MM.1S (cell line): ENCODE data around the gene BOC.

Experiments used
- CTCF ChIP-seq: fragments of 300-600 bp; sonication (generic); IDR thresholded peaks from 2 replicates; pipeline ENCODE4 v1.5.1; 2016; ENCODE audit warnings: antibody characterized with exemption, low read length, mixed read lengths
- EZH2 ChIP-seq: fragments of 300-600 bp; sonication (generic); optimal IDR thresholded peaks from 2 replicates; pipeline ENCODE3; 2017; ENCODE audit warnings: low read depth, mild to moderate bottlenecking, antibody characterized with exemption, low read length, mixed read lengths

GRCh38 chr3:113166719-113167492 is 44.5 kb upstream of the BOC start:
- no peak for TF ChIP-seq EZH2
- TF ChIP-seq CTCF: no peak
